ENCODE data around the gene SAMD13.

GRCh38 chr1:84282780-84283333 is 18.7 kb upstream of the SAMD13 start:
- TF ChIP-seq CTCF (IDR thresholded peaks at IDR 0.05; ENCODE audit: insufficient read depth, low read length, poor library complexity, severe bottlenecking) (no peak), EZH2phosphoT487 (conservative IDR thresholded peaks at IDR 0.05; ENCODE audit: low read length) (no peak)

Measured in SU-DHL-6 (cell line).